Measurements from ENCODE around the gene COL12A1.
"Not testable (repeated sequence)": the region's sequence is repeated elsewhere in the genome, so short reads cannot be mapped to it uniquely, and the experiment has no call there.

Gene COL12A1

GRCh38 chr6:75196081-75196687 lies 9.7 kb downstream of the COL12A1 start:
- Histone ChIP-seq H3K4me3 (ENCODE audit: low read length) (no peak overlapping the region), H3K36me3 (ENCODE audit: control insufficient read depth, insufficient read depth, low read length) (no peaks in the 10 kb centered on the region), H3K27me3 (ENCODE audit: control insufficient read depth, insufficient read depth, low read length) (no peaks in the 10 kb centered on the region), H3K4me1 (ENCODE audit: control insufficient read depth, insufficient read depth, low read length) (no peaks in the 10 kb centered on the region), H3K9ac (ENCODE audit: low read length) (no peak overlapping the region), H3K9me3 (ENCODE audit: control insufficient read depth, low read length) (no peaks in the 10 kb centered on the region)

DNA sequence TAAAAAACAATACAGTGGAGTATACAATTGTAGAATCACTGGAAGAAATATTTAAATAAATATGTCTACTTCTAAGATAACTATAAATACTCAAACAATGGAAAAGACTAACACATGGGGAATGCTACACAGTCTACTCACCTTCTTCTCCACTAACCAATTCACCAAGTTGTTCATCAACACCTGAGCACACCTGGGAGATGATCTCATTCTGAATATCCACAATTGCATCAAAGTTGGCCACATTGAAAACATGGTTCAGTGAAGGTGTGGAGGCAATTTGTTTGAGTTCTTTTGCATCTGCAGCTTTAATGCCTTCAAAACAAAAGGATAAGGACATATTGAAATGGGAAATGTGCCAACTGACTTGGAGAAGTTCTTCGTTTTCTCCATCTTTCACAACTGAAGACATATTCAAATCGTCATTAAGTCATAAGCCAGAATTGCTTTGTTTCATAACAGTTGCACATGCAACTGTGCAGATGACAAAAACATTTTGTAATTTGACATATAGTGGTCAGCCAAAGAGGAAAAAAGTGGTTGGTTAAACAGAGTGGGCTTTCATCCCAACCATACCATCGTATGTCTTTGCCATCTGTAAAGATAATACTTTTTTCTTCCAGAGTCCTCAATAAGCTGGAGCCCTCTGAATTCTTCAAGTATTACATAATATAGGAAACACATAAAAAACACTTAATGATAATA lies 17.5 kb downstream of the COL12A1 start:
- Histone ChIP-seq H3K27me3 (ENCODE audit: control insufficient read depth, insufficient read depth, low read length) (no peaks in the 10 kb centered on the region), H3K4me1 (ENCODE audit: control insufficient read depth, insufficient read depth, low read length) (no peaks in the 10 kb centered on the region), H3K9me3 (ENCODE audit: control insufficient read depth, low read length) (no peaks in the 10 kb centered on the region), H3K4me3 (ENCODE audit: low read length) (no peak overlapping the region), H3K9ac (ENCODE audit: low read length) (no peak overlapping the region), H3K36me3 (ENCODE audit: control insufficient read depth, insufficient read depth, low read length) (no peaks in the 10 kb centered on the region)

DNA sequence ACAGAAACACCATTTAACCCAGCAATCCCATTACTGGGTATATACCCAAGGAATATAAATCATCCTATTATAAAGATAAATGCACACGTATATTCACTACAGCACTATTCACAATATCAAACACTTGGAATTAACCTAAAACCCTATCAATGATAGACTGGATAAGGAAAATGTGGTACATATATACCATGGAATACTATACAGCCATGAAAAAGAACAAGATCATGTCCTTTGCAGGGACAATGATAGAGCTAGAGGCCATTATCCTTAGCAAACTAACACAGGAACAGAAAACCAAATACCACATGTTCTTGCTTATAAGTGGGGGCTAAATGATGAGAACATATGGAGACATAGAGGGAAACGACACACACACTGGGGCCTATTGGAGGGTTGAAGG lies 19.3 kb downstream of the COL12A1 start:
- not testable (repeated sequence) for H3K9ac ChIP-seq (ENCODE audit: low read length); H3K36me3 ChIP-seq (ENCODE audit: control insufficient read depth, insufficient read depth, low read length); H3K4me3 ChIP-seq (ENCODE audit: low read length); H3K9me3 ChIP-seq (ENCODE audit: control insufficient read depth, low read length); H3K27me3 ChIP-seq (ENCODE audit: control insufficient read depth, insufficient read depth, low read length); H3K4me1 ChIP-seq (ENCODE audit: control insufficient read depth, insufficient read depth, low read length)

DNA sequence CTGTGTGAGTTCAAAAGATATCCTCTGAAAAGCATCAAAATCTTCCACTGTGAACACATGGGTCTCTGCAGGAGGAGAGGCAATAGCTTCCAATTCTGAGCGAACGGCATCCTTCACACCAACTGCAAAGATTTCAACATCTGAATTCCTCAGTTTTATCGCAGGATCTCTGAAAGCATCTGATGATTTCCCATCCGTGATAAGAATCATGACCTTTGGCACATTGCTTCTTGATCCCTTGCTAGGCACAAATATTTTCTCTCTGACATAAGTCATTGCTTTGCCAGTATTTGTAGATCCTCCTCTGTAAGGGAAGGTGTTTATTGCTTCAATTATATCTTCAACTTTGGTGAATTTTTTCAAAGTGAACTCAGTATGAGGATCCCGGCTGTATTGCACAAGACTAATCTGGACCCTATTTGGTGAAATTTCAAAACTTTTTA lies 22.7 kb downstream of the COL12A1 start:
- Histone ChIP-seq H3K4me1 (ENCODE audit: control insufficient read depth, insufficient read depth, low read length) (no peaks in the 10 kb centered on the region), H3K9ac (ENCODE audit: low read length) (no peak overlapping the region), H3K36me3 (ENCODE audit: control insufficient read depth, insufficient read depth, low read length) (no peaks in the 10 kb centered on the region), H3K4me3 (ENCODE audit: low read length) (no peak overlapping the region), H3K9me3 (ENCODE audit: control insufficient read depth, low read length) (no peaks in the 10 kb centered on the region), H3K27me3 (ENCODE audit: control insufficient read depth, insufficient read depth, low read length) (no peaks in the 10 kb centered on the region)

- Histone ChIP-seq H3K27me3 (ENCODE audit: control insufficient read depth, insufficient read depth, low read length) (no peaks in the 10 kb centered on the region), H3K4me1 (ENCODE audit: control insufficient read depth, insufficient read depth, low read length) (no peaks in the 10 kb centered on the region), H3K4me3 (ENCODE audit: low read length) (no peak overlapping the region), H3K9me3 (ENCODE audit: control insufficient read depth, low read length) (no peaks in the 10 kb centered on the region), H3K36me3 (ENCODE audit: control insufficient read depth, insufficient read depth, low read length) (no peaks in the 10 kb centered on the region), H3K9ac (ENCODE audit: low read length) (no peak overlapping the region)
Measured at GRCh38 chr6:75180864-75181263, 25.0 kb downstream of the COL12A1 start.

DNA sequence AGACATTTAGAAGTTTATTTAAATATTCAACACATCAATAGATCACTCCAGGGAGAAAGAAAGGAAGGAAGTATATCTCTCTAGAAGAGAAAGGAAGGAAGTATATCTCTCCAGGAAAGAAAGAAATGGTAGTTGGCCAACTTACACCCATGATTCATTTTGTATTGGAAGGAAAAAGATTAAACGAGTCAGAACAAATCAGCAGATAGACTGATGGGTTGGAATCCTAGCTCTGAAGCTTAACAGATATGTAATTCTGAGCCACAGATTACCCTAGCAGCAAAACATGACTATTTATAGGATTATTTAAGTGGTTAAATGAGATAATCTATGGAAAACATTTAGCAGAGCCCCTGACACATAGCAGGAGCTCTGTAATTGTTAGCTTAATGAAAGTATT lies 27.1 kb downstream of the COL12A1 start:
- Histone ChIP-seq H3K4me3 (ENCODE audit: low read length) (no peak overlapping the region), H3K27me3 (ENCODE audit: control insufficient read depth, insufficient read depth, low read length) (no peaks in the 10 kb centered on the region), H3K9ac (ENCODE audit: low read length) (no peak overlapping the region), H3K4me1 (ENCODE audit: control insufficient read depth, insufficient read depth, low read length) (no peaks in the 10 kb centered on the region), H3K36me3 (ENCODE audit: control insufficient read depth, insufficient read depth, low read length) (no peaks in the 10 kb centered on the region), H3K9me3 (ENCODE audit: control insufficient read depth, low read length) (no peaks in the 10 kb centered on the region)

- Histone ChIP-seq H3K4me3 (ENCODE audit: low read length) (no peak overlapping the region), H3K9ac (ENCODE audit: low read length) (no peak overlapping the region), H3K4me1 (ENCODE audit: control insufficient read depth, insufficient read depth, low read length) (no peaks in the 10 kb centered on the region), H3K27me3 (ENCODE audit: control insufficient read depth, insufficient read depth, low read length) (no peaks in the 10 kb centered on the region), H3K9me3 (ENCODE audit: control insufficient read depth, low read length) (no peaks in the 10 kb centered on the region), H3K36me3 (ENCODE audit: control insufficient read depth, insufficient read depth, low read length) (no peaks in the 10 kb centered on the region)
Measured at GRCh38 chr6:75176076-75176582, 29.7 kb downstream of the COL12A1 start.

GRCh38 chr6:75171986-75172385 lies 33.9 kb downstream of the COL12A1 start:
- Histone ChIP-seq H3K36me3 (ENCODE audit: control insufficient read depth, insufficient read depth, low read length) (no peaks in the 10 kb centered on the region), H3K4me3 (ENCODE audit: low read length) (no peak overlapping the region), H3K27me3 (ENCODE audit: control insufficient read depth, insufficient read depth, low read length) (no peaks in the 10 kb centered on the region), H3K9me3 (ENCODE audit: control insufficient read depth, low read length) (no peaks in the 10 kb centered on the region), H3K9ac (ENCODE audit: low read length) (no peak overlapping the region), H3K4me1 (ENCODE audit: control insufficient read depth, insufficient read depth, low read length) (no peaks in the 10 kb centered on the region)

DNA sequence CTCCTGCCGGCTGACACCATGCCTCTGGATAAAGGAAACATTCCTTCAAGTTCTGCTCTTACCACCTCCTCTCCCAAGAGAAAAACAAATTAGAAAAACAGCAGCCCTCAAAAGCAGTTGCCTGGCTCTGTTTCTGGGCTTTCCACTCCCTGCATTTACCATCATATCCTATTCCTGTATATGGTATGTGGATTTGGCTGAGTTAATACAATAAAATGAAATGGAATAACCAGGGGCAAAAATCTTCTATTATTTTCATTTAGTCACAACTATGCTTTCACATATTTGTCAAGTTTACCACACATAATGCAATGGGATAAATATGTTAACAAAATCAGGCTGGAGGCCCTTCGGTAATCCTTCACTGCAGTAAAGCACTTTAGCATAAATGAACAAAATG lies 34.3 kb downstream of the COL12A1 start:
- H3K4me1 ChIP-seq (ENCODE audit: control insufficient read depth, insufficient read depth, low read length) = no peaks in the 10 kb centered on the region
- no peak overlapping the region for H3K4me3 ChIP-seq (ENCODE audit: low read length)
- H3K9me3 ChIP-seq (ENCODE audit: control insufficient read depth, low read length) = no peaks in the 10 kb centered on the region
- no peak overlapping the region for H3K9ac ChIP-seq (ENCODE audit: low read length)
- H3K36me3 ChIP-seq (ENCODE audit: control insufficient read depth, insufficient read depth, low read length) = no peaks in the 10 kb centered on the region
- H3K27me3 ChIP-seq (ENCODE audit: control insufficient read depth, insufficient read depth, low read length) = no peaks in the 10 kb centered on the region

DNA sequence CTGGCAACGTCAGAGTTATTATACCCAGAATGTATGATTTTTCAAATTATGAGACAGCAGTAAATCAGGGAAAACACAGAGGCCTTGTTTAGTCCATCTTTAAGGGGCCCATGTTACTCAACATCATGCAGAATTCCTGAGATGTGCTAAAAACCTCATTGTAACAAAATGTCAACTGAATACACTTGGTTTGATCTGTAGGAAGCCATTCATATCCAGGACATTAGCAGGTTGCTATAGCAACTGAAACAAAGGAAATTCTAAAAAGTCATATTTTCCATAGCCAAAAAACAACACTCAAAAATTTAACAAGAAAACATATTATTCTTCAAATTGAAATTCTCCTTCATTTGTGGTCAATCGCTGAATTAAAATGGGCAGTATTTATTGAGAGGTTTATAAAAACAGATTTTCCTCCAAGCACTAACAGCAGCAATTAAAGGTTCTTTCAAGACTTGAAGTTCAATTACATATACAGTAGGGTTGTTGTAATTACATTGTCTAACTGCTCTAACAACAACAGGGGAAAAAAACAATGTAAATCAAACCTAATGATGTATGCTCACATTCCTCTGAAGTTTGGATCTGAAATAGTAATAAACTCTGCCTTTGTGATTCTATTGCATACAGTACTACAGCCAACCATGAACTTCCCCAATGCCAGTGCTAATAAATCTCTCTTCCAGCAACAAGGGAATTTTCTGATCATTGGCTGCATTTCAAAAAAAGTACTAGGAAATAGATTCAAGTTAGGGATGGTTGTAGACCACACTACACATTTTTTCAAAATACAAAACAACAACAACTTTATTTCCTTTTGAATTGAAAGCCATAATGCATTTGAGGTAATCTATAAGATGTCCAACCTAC lies 34.9 kb downstream of the COL12A1 start:
- no peaks in the 10 kb centered on the region for H3K27me3 ChIP-seq (ENCODE audit: control insufficient read depth, insufficient read depth, low read length)
- no peaks in the 10 kb centered on the region for H3K9me3 ChIP-seq (ENCODE audit: control insufficient read depth, low read length)
- no peaks in the 10 kb centered on the region for H3K36me3 ChIP-seq (ENCODE audit: control insufficient read depth, insufficient read depth, low read length)
- no peak overlapping the region for H3K9ac ChIP-seq (ENCODE audit: low read length)
- H3K4me3 ChIP-seq (ENCODE audit: low read length) = no peak overlapping the region
- H3K4me1 ChIP-seq (ENCODE audit: control insufficient read depth, insufficient read depth, low read length) = no peaks in the 10 kb centered on the region

DNA sequence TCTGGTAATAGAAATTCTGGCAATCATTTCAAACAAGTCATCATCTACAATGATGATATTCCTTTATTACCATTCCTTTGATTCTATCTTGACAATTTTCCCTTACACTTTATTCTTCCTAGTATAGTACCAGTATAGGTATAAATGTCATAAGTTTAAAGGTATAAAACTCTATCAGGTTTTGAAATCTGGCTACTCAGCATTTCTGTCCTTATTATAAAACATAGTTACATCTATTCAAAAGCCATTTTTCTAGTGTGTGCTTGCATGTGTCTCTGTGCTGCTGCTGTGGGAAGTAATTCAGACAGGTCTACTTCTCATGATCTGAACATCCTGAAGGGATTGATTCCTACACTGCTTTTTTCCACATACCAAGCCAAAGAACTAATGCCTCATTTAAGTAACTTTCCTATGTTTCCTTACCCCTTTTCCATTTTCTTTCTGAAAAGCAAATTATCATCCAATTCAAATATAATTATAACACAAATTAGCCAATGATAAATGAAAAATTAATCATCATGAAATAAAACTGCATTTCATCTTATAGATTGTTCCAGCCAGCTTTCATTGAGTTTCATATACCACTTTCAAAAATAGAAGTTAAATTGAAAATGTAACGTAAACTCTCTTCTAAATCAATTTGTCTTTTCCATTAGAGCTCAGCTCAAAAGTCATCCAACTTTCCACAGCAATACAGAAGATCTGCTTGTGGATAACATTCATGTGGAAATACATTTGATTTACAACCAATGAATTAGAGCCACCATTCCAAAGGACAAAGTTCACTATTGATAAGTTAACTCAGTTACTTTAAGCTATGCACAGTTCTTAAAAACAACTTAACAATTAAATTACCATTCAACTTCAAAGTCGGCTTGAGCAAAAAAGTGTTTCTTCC lies 35.9 kb downstream of the COL12A1 start:
- H3K4me1 ChIP-seq (ENCODE audit: control insufficient read depth, insufficient read depth, low read length) = no peaks in the 10 kb centered on the region
- H3K36me3 ChIP-seq (ENCODE audit: control insufficient read depth, insufficient read depth, low read length) = no peaks in the 10 kb centered on the region
- H3K9ac ChIP-seq (ENCODE audit: low read length) = no peak overlapping the region
- H3K9me3 ChIP-seq (ENCODE audit: control insufficient read depth, low read length) = no peaks in the 10 kb centered on the region
- no peak overlapping the region for H3K4me3 ChIP-seq (ENCODE audit: low read length)
- no peaks in the 10 kb centered on the region for H3K27me3 ChIP-seq (ENCODE audit: control insufficient read depth, insufficient read depth, low read length)

All from mucosa of stomach (tissue), 1 donor.